K562 (cell line): ENCODE measurements around the gene CAPRIN1.

Experiments used
- MECOM ChIP-seq: fragments of 250-450 bp; sonication (Bioruptor Pico); IDR thresholded peaks from 2 replicates; pipeline ENCODE4 v1.8.0; 2022; ENCODE audit warnings: inconsistent platforms
- RFX5 ChIP-seq: IDR thresholded peaks from 2 replicates; pipeline ENCODE4 v1.6.1; 2011; ENCODE audit warnings: low read depth, mild to moderate bottlenecking, improper control_type of control experiment, low read length
- TAF1 ChIP-seq: IDR thresholded peaks from 2 replicates; pipeline ENCODE4 v1.6.1; 2011; ENCODE audit warnings: mild to moderate bottlenecking, low read length, moderate library complexity; ENCODE audit not compliant: insufficient read depth, control insufficient read depth, severe bottlenecking; ENCODE audit errors: extremely low read depth

DNA sequence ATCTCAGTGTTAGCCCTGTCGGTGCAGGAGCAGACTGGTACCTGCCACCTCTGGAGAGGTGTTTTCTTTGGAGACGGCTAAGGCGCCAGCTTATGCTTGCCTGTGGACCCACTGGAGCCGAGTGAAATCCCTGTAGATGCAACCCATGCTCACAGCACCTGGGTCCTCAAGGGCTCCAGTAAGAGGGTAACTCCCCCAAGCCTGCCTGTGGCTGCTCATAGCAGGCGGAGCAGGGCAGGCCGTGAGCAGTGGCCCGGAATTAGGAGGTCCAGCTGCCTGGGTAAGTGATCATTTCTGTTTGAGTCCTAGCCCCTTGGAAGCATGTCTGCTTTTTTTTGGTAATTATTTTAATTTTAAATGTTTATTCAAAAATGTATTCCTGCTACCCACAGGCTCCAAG lies 97.7 kb downstream of the CAPRIN1 start:
- TF ChIP-seq TAF1 = no peak
- no peak for TF ChIP-seq RFX5
- TF ChIP-seq MECOM (CRISPR knock-in tag) = no peak
